GM12878 (cell line): ENCODE measurements around the gene SRSF3. TPM values are rescaled to one million over a fixed set of nuclear protein-coding genes. Genes with fewer than 3 reads are reported as not detected.

Experiments
- ATAC-seq: fragments of 200-7000 bp; cut with Tn5 transposase; 3 replicates; pipeline ENCODE4 v1.9.1; 2020; ENCODE audit warnings: mild to moderate bottlenecking, moderate library complexity
- BruUV-seq: library from RNA; stranded (reverse); fragments of 400-500 nt; replicated peaks from 2 replicates; lab custom pipeline; 2021; lab: Mats Ljungman, UMichigan
- CTCF ChIA-PET: fragments of 300-600 bp; sonication (Branson Sonifier 250); formaldehyde crosslinking; extraction: SDS; loops from one replicate; lab custom pipeline; 2021; ENCODE audit warnings: inconsistent platforms; lab: Yijun Ruan, JAX
- POLR2A ChIA-PET: fragments of 350-600 bp; formaldehyde crosslinking; extraction: SDS; loops from one replicate; lab custom pipeline; 2021; ENCODE audit warnings: inconsistent platforms; lab: Charles Lee
- RAD21 ChIA-PET: fragments of 300-600 bp; sonication (Branson Sonifier 250); formaldehyde crosslinking; loops from one replicate; lab custom pipeline; 2023; ENCODE audit warnings: antibody characterized with exemption; ENCODE audit not compliant: unreplicated experiment; lab: Charles Lee
- SMC1A ChIA-PET: fragments of 300-600 bp; sonication (Branson Sonifier 250); formaldehyde crosslinking; loops from one replicate; lab custom pipeline; 2023; ENCODE audit not compliant: unreplicated experiment, uncharacterized antibody; lab: Charles Lee
- DNase-seq: peaks from one replicate; pipeline ENCODE4 v3.0.0-alpha.2; 2011; ENCODE audit warnings: low read depth, low spot score
- FAIRE-seq: peaks from 3 replicates; lab custom pipeline; 2011; peaks lifted over from hg19 to GRCh38; lab: Jason Lieb, UNC
- H2AFZ ChIP-seq: 2 replicates; pipeline ENCODE4 v1.6.0; 2011; ENCODE audit warnings: low read depth, low read length, control low read depth; ENCODE audit not compliant: control insufficient read depth
- H3K27ac ChIP-seq: 2 replicates; pipeline ENCODE4 v1.5.1; 2011; ENCODE audit warnings: control low read depth; ENCODE audit not compliant: control insufficient read depth, insufficient read depth
- H3K27me3 ChIP-seq, 2 experiments: replicated peaks in 1 of 2; 2 replicates each; pipeline versions ENCODE4 v1.6.0 to v1.6.1; 2011; ENCODE audit warnings: low read length in 1 of 2; ENCODE audit not compliant: control insufficient read depth in 2 of 2, insufficient read depth in 2 of 2
- H3K36me3 ChIP-seq, 2 experiments: 2 replicates each; pipeline ENCODE4 v1.5.1; 2011; ENCODE audit warnings: low read length in 1 of 2; ENCODE audit not compliant: control insufficient read depth in 2 of 2, insufficient read depth in 2 of 2
- H3K4me1 ChIP-seq: 2 replicates; pipeline ENCODE4 v1.6.1; 2011; ENCODE audit warnings: mild to moderate bottlenecking, low read length, moderate library complexity, mixed read lengths; ENCODE audit not compliant: control insufficient read depth, insufficient read depth
- H3K4me2 ChIP-seq: 2 replicates; pipeline ENCODE4 v1.6.0; 2011; ENCODE audit warnings: control low read depth; ENCODE audit not compliant: control insufficient read depth, insufficient read depth
- H3K4me3 ChIP-seq: fragments of 200-600 bp; sonication (generic); 2 replicates; pipeline ENCODE4 v1.5.1; 2016
- H3K79me2 ChIP-seq: 2 replicates; pipeline ENCODE4 v1.6.0; 2011; ENCODE audit warnings: low read length; ENCODE audit not compliant: control insufficient read depth, insufficient read depth
- H3K9ac ChIP-seq: 2 replicates; pipeline ENCODE4 v1.8.0; 2011; ENCODE audit warnings: low read length, control low read depth, mixed read lengths; ENCODE audit not compliant: control insufficient read depth, insufficient read depth
- H3K9me3 ChIP-seq: replicated peaks from 3 replicates; pipeline ENCODE4 v1.5.1; 2011; ENCODE audit warnings: mild to moderate bottlenecking, low read length; ENCODE audit not compliant: control insufficient read depth, insufficient read depth
- H4K20me1 ChIP-seq: 2 replicates; pipeline ENCODE4 v1.6.0; 2011; ENCODE audit not compliant: control insufficient read depth, insufficient read depth
- ESRRA ChIP-seq: IDR thresholded peaks from 2 replicates; pipeline ENCODE4 v1.6.1; 2012; ENCODE audit warnings: mild to moderate bottlenecking, low read length, improper control_type of control experiment
- JUND ChIP-seq: IDR thresholded peaks from 2 replicates; pipeline ENCODE4 v1.6.1; 2012; ENCODE audit warnings: low read depth, mild to moderate bottlenecking, low read length, improper control_type of control experiment, moderate library complexity
- MYC ChIP-seq: IDR thresholded peaks from 2 replicates; pipeline ENCODE4 v1.6.1; 2011; ENCODE audit warnings: mild to moderate bottlenecking, low read length, moderate library complexity, inconsistent platforms; ENCODE audit not compliant: insufficient read depth, insufficient replicate concordance, insufficient read length, severe bottlenecking
- NBN ChIP-seq: fragments of 450-650 bp; IDR thresholded peaks from 2 replicates; pipeline ENCODE4 v1.6.1; 2016
- NR2C2 ChIP-seq: IDR thresholded peaks from 2 replicates; pipeline ENCODE4 v1.6.1; 2011; ENCODE audit warnings: borderline replicate concordance, low read depth; ENCODE audit not compliant: control insufficient read depth, insufficient read length
- PAX8 ChIP-seq: fragments of 450-650 bp; IDR thresholded peaks from 2 replicates; pipeline ENCODE4 v1.6.1; 2017; ENCODE audit warnings: mild to moderate bottlenecking, moderate library complexity
- RELB ChIP-seq: fragments of 450-650 bp; IDR thresholded peaks from 2 replicates; pipeline ENCODE4 v1.6.1; 2017; ENCODE audit warnings: low read depth, mild to moderate bottlenecking, moderate library complexity
- SKIL ChIP-seq: fragments of 450-650 bp; IDR thresholded peaks from 2 replicates; pipeline ENCODE4 v1.6.1; 2017; ENCODE audit warnings: mild to moderate bottlenecking, low read depth, inconsistent platforms; ENCODE audit not compliant: poor library complexity, severe bottlenecking
- YY1 ChIP-seq: IDR thresholded peaks from 2 replicates; pipeline ENCODE4 v1.6.1; 2011; ENCODE audit warnings: low read depth, mild to moderate bottlenecking, low read length
- ZBTB11 ChIP-seq: fragments of 450-650 bp; formaldehyde crosslinking; IDR thresholded peaks from 2 replicates; pipeline ENCODE4 v1.5.0; 2022; ENCODE audit warnings: mild to moderate bottlenecking, missing genetic modification characterization
- ZBTB40 ChIP-seq: fragments of 450-650 bp; IDR thresholded peaks from 2 replicates; pipeline ENCODE4 v1.6.1; 2016; ENCODE audit warnings: mild to moderate bottlenecking, moderate library complexity, borderline replicate concordance
- WGBS: methylation state at CpG from one replicate; pipeline ENCODE4 v1.1.6; 2016; ENCODE audit warnings: low lambda C conversion rate; ENCODE audit not compliant: insufficient replicate concordance, insufficient coverage; ENCODE audit errors: missing lambda C conversion rate; 5-methylcytosine and 5-hydroxymethylcytosine counted together
- in situ Hi-C: fragments of 300-500 bp; cut with MboI; formaldehyde crosslinking; loops from 9 replicates; pipeline ENCODE4 v1.14.3; 2018; ENCODE audit warnings: mixed read lengths
- intact Hi-C: fragments of 100-400 bp; cut with micrococcal nuclease; formaldehyde crosslinking; loops from one replicate; pipeline ENCODE4 v1.14.2; 2022; ENCODE audit not compliant: unreplicated experiment
- polyA plus RNA-seq, 11 experiments: library from polyadenylated mRNA; depleted of rRNA in 4 of 11; unstranded in 6 of 11; stranded (reverse) in 5 of 11; fragments of >200 nt; fragmentation: Nextera tagmentation in 4 of 11; fragmentation: Illumina TruSeq in 1 of 11; extraction: Ambion mirVana in 4 of 11; extraction: Trizol in 1 of 11; gene quantifications; 1 replicate in 1 of 11; 2 replicates in 10 of 11; pipeline versions ENCODE4 v1.2.1 to v1.2.3, GENCODE V29; 2011 to 2016; ENCODE audit warnings: inconsistent platforms in 2 of 11, missing spikeins in 2 of 11, low read depth in 1 of 11
- total RNA-seq, 4 experiments: library from RNA; depleted of rRNA in 3 of 4; stranded (reverse); fragments of >200 nt in 3 of 4; fragmentation: Illumina TruSeq in 1 of 4; extraction: Trizol in 1 of 4; gene quantifications; 2 replicates each; pipeline versions ENCODE4 v1.2.1 to v1.2.3, GENCODE V29; 2013 to 2021

Gene SRSF3
- total and polyA plus RNA-seq, 10 of the 15 experiments (the other 5 are each of a cell fraction or from before 2014, with no cell fraction given) = 195 to 1,377 (median 493) TPM

GRCh38 chr6:36612101-36612625 is 18.0 kb downstream of the SRSF3 start:
- no peak overlapping the region for H3K9ac ChIP-seq
- no peaks in the 10 kb centered on the region for H3K9me3 ChIP-seq
- no peak for ATAC-seq
- H3K4me3 ChIP-seq = no peak overlapping the region
- H3K36me3 ChIP-seq = peaks cover 9 to 26% of the 10 kb centered on the region in 2 experiments
- RAD21 ChIA-PET = interaction anchor here (1.3 to 1.7 kb wide), 3 partner anchors 16 to 154 kb away, joined by 3 to 11 read pairs (median 4); no protein-coding TSS in a partner anchor
- no peaks in the 10 kb centered on the region for H3K79me2 ChIP-seq
- H3K4me2 ChIP-seq = no peak overlapping the region
- BruUV-seq = no TSS peak
- H2AFZ ChIP-seq = no peak overlapping the region
- WGBS = 92% methylated on average over 10 of the region's 10 CpGs
- no peak for DNase-seq
- FAIRE-seq = no peak
- in situ Hi-C loops (no loop called here), intact Hi-C loops (no loop called here)
- no peaks in the 10 kb centered on the region; the same call in 1 of the 2 replicates for H4K20me1 ChIP-seq
- no peak overlapping the region for H3K27ac ChIP-seq
- POLR2A ChIA-PET = interaction anchor here (1.8 kb wide), 1 partner anchor 146 kb away, joined by 5 read pairs; no protein-coding TSS in a partner anchor
- CTCF ChIA-PET = interaction anchor here (0.6 to 3.3 kb wide), 6 partner anchors 15 to 171 kb away, joined by 3 to 22 read pairs (median 4); no protein-coding TSS in a partner anchor
- no peaks in the 10 kb centered on the region for H3K27me3 ChIP-seq
- peaks cover 2% of the 10 kb centered on the region; the same call in 1 of the 2 replicates for H3K4me1 ChIP-seq
- SMC1A ChIA-PET = interaction anchor here (0.7 to 2.3 kb wide), 4 partner anchors 15 to 170 kb away, joined by 3 to 8 read pairs (median 6); no protein-coding TSS in a partner anchor
- no peak for TF ChIP-seq MYC
- no peak for TF ChIP-seq NR2C2
- no peak for TF ChIP-seq JUND
- TF ChIP-seq SKIL = no peak
- no peak for TF ChIP-seq ESRRA
- TF ChIP-seq RELB = no peak
- TF ChIP-seq NBN = no peak
- no peak for TF ChIP-seq ZBTB11 (CRISPR knock-in tag)
- no peak for TF ChIP-seq ZBTB40
- TF ChIP-seq YY1 = no peak
- no peak for TF ChIP-seq PAX8
